BLaER1 (cell line): Measurements from ENCODE around the gene ING3.

Source experiments
- H3K27ac ChIP-seq: shearing (Covaris generic); formaldehyde crosslinking; 2 replicates; pipeline ENCODE4 v1.8.1; 2022
- H3K27me3 ChIP-seq: shearing (Covaris generic); formaldehyde crosslinking; 2 replicates; pipeline ENCODE4 v1.8.1; 2022
- H3K36me3 ChIP-seq: shearing (Covaris generic); formaldehyde crosslinking; 2 replicates; pipeline ENCODE4 v1.8.1; 2022
- H3K4me1 ChIP-seq: shearing (Covaris generic); formaldehyde crosslinking; 2 replicates; pipeline ENCODE4 v1.8.1; 2022
- H3K4me2 ChIP-seq: shearing (Covaris generic); formaldehyde crosslinking; 2 replicates; pipeline ENCODE4 v1.8.1; 2022
- H3K4me3 ChIP-seq: shearing (Covaris generic); formaldehyde crosslinking; 2 replicates; pipeline ENCODE4 v1.8.1; 2022
- H3K9ac ChIP-seq: shearing (Covaris generic); formaldehyde crosslinking; 2 replicates; pipeline ENCODE4 v1.8.1; 2022
- H3K9me3 ChIP-seq: shearing (Covaris generic); formaldehyde crosslinking; 2 replicates; pipeline ENCODE4 v1.8.1; 2022
- H4K20me1 ChIP-seq: shearing (Covaris generic); formaldehyde crosslinking; 2 replicates; pipeline ENCODE4 v1.8.1; 2022
- Cebpa-rat ChIP-seq: shearing (Covaris generic); IDR thresholded peaks from 2 replicates; pipeline ENCODE4 v1.8.1; 2022

Gene ING3

DNA sequence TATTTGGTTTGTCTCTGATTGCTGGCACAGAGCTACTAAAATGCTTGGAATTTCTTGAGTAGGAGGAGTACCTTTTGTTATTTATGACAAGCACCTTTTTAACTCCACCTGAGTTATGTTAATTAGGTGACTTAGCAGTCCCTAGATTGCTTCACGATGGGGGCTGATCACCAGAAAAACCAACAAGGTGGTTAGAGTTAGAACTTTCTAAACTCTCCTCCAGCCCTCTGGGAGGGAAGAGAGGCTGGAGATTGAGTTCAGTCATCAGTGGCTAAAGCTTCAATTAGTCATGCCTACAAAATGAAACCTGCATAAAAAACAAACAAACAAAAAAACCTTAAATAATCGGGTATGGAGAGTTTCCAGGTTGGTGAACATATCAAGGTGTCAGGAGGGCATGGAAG, 23.6 kb upstream of the ING3 start:
- Histone ChIP-seq H3K9me3 (no peaks in the 10 kb centered on the region), H3K4me1 (no peaks in the 10 kb centered on the region), H3K27ac (no peak overlapping the region), H3K4me2 (no peak overlapping the region), H3K36me3 (no peaks in the 10 kb centered on the region), H3K27me3 (no peaks in the 10 kb centered on the region), H3K4me3 (no peak overlapping the region), H4K20me1 (no peaks in the 10 kb centered on the region), H3K9ac (no peak overlapping the region)
- no peak for TF ChIP-seq Cebpa-rat

DNA sequence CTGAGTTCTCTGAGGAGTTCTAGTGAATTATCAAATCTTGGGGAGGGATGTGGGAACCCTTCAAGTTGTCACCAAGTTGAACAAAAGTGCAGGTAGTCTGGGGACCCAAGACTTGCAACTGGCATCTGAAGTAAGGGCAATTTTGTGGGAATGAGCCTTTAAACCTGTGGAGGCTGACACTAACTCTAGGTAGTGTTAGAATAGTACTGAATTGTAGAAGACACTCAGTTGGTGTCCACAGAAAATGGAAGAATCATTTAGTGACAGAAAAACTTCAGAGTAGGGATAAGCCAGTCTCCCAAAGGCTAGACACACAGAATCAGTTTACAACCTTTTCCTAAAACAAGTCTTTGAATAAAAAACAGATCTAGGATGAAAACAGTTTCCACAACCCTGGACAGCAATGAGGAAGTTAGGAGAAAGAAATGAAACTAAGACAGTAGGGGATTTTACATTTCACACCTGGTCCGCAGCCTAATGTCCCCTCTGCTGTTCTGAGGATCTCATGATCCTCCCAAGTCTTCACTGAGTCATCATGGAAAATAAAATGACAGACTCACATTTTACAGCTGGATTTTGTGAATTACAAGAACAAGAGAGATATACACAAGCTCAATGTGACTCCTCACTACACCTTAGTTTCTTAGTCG, 23.0 kb upstream of the ING3 start:
- no peaks in the 10 kb centered on the region for H3K9me3 ChIP-seq
- H3K27ac ChIP-seq: no peak overlapping the region
- TF ChIP-seq Cebpa-rat: no peak
- H3K9ac ChIP-seq: no peak overlapping the region
- H3K4me3 ChIP-seq: no peak overlapping the region
- H4K20me1 ChIP-seq: no peaks in the 10 kb centered on the region
- H3K27me3 ChIP-seq: no peaks in the 10 kb centered on the region
- no peak overlapping the region for H3K4me2 ChIP-seq
- H3K36me3 ChIP-seq: no peaks in the 10 kb centered on the region
- no peaks in the 10 kb centered on the region for H3K4me1 ChIP-seq

DNA sequence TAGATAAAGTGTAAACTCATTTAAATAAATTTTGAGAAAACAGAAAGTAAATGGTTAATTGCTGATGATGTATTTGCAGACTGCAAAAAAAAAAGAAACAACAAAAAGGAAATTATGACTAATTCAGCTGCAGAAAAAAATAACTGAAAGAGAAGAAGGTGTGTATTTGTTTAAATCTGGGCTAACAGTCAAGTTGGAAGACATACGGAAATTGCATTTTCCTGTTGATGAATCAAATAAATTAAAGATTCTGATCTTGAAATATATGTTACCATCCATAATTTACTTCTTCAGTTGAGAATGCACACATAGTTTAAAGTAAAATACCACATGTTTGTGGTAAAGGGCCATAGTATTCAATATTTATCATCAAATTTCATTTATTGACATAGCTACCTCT, 19.3 kb upstream of the ING3 start:
- Histone ChIP-seq H3K4me3 (no peak overlapping the region), H3K27me3 (no peaks in the 10 kb centered on the region), H3K9me3 (no peaks in the 10 kb centered on the region), H4K20me1 (no peaks in the 10 kb centered on the region), H3K4me2 (no peak overlapping the region), H3K36me3 (no peaks in the 10 kb centered on the region), H3K4me1 (no peaks in the 10 kb centered on the region), H3K9ac (no peak overlapping the region), H3K27ac (no peak overlapping the region)
- no peak for TF ChIP-seq Cebpa-rat

GRCh38 chr7:120933475-120933874, 17.1 kb upstream of the ING3 start:
- Histone ChIP-seq H3K4me1 (no peaks in the 10 kb centered on the region), H3K27me3 (no peaks in the 10 kb centered on the region), H3K27ac (no peak overlapping the region), H4K20me1 (no peaks in the 10 kb centered on the region), H3K4me3 (no peak overlapping the region), H3K4me2 (no peak overlapping the region), H3K9me3 (no peaks in the 10 kb centered on the region), H3K9ac (no peak overlapping the region), H3K36me3 (no peaks in the 10 kb centered on the region)
- no peak for TF ChIP-seq Cebpa-rat

DNA sequence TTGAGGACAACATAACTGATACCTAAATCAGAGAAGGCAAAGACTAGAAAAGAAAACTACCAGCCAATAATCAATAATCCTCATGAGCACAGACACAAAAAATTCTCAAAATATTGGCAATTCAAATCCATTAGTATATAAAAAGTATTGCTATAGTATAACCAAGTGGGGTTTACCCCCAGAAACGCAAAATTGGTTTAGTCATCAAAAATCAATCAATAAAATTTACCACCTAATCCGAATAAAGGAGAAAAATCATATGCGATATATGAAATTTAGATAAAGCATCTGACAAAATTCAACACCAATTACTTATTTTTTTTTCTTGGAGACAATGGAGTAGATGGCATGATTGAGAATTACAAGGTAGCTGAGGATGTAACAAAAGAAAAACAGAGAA, 11.2 kb upstream of the ING3 start:
- TF ChIP-seq Cebpa-rat: no peak
- Histone ChIP-seq H3K9me3 (no peaks in the 10 kb centered on the region), H3K27ac (no peak overlapping the region), H3K27me3 (no peaks in the 10 kb centered on the region), H3K4me1 (no peaks in the 10 kb centered on the region), H3K9ac (no peak overlapping the region), H3K4me3 (no peak overlapping the region), H3K36me3 (no peaks in the 10 kb centered on the region), H4K20me1 (no peaks in the 10 kb centered on the region), H3K4me2 (no peak overlapping the region)

DNA sequence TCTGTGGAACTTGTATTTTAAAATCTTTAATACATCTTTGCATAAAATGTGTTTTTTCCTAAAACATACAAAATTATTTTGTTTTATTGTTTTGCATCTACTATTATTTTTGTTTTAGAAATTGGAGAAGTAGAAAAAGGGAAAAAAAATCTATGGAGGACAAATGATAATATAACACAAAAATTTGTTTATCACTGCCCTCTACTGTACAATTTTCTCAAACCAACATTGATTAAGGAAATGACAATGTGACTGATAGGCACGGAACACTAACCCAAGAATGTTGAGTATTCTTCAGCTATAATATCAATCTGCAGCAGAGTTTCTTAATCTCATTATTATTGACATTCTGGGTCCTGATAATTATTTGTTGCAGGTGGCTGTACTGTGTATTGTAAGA, 9.5 kb upstream of the ING3 start:
- Histone ChIP-seq H3K27ac (no peak overlapping the region), H3K4me3 (no peak overlapping the region), H3K36me3 (no peaks in the 10 kb centered on the region), H3K27me3 (no peaks in the 10 kb centered on the region), H3K4me1 (no peaks in the 10 kb centered on the region), H3K9ac (no peak overlapping the region), H4K20me1 (no peaks in the 10 kb centered on the region), H3K4me2 (no peak overlapping the region), H3K9me3 (no peaks in the 10 kb centered on the region)
- no peak for TF ChIP-seq Cebpa-rat

DNA sequence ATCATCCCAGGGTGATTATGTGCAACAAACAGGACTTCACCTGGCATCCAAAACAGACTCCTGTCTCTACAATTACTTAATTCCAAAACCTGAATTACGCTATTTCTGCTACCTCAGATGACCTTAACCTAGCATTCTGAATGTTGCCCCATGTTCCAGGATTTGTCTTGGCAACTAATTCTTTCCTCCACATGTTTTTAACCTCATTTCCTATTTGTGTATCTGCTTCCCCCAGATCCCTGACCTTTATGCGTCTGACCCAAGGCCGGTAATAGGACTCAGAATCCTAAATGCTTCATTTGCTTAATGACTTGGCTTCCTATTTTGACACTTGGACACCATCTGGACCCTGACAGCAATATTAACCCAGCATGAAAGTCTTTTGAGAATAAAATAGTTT, 8.7 kb upstream of the ING3 start:
- H3K4me1 ChIP-seq: no peaks in the 10 kb centered on the region
- no peaks in the 10 kb centered on the region for H3K27me3 ChIP-seq
- no peak overlapping the region for H3K27ac ChIP-seq
- no peak overlapping the region for H3K4me2 ChIP-seq
- H3K9ac ChIP-seq: no peak overlapping the region
- no peak for TF ChIP-seq Cebpa-rat
- H3K9me3 ChIP-seq: no peaks in the 10 kb centered on the region
- no peaks in the 10 kb centered on the region for H4K20me1 ChIP-seq
- H3K4me3 ChIP-seq: no peak overlapping the region
- no peaks in the 10 kb centered on the region for H3K36me3 ChIP-seq

DNA sequence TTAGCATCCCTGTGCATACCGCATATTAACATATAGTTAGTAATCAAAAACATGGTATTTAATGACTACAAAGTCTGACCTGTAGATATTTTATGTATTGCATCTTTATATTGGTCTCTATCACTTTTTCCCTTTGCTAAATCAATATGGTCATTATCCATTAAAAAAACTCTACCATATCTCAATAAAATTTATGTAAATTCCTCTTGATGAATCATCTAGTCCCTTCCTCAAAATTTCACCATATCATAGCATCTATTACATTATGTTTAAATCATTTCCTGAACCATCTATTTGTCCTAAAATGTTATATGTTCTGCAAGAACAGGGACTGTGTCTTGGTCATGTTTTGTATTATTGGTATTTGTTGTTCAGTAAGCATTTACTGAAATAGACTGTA, 7.7 kb upstream of the ING3 start:
- H3K4me2 ChIP-seq: no peak overlapping the region
- H4K20me1 ChIP-seq: no peaks in the 10 kb centered on the region
- TF ChIP-seq Cebpa-rat: no peak
- no peaks in the 10 kb centered on the region for H3K27me3 ChIP-seq
- H3K36me3 ChIP-seq: no peaks in the 10 kb centered on the region
- H3K4me3 ChIP-seq: no peak overlapping the region
- no peak overlapping the region for H3K27ac ChIP-seq
- no peaks in the 10 kb centered on the region for H3K4me1 ChIP-seq
- H3K9ac ChIP-seq: no peak overlapping the region
- H3K9me3 ChIP-seq: no peaks in the 10 kb centered on the region

DNA sequence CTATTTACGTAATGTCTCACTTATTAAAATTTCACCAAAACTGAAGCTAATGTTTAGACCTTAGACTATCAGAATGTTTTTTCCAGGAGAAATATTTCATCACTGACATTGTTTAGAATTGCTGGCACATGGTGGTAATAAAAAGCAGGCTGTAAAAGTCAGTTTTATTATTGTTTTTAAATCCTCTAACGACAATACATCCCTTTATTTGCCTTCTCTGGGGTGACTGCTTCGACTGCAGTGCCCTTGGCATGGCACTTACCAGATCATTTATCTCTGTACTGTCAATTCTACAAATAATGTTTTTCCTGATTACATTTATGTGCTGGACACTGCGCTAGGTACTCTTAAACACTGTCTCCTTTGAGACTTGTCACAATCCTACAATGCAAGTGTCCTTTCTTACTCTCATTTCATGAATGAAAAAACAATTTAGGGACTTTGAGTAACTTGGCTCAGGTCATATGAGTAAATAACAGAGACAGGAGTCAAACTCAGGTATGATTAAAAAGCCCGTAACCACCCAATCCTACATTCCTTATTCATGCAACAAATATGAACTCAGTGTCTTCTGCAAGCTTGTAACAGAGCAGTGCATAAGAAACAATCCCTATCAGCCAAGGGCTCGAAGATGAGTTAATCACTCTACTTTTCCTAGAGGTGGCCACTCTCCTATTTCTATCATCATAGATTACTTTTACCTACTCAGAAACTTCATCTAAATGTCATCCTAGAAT, 5.6 kb upstream of the ING3 start:
- Histone ChIP-seq H3K27me3 (no peaks in the 10 kb centered on the region), H3K4me1 (peaks cover 9% of the 10 kb centered on the region), H3K27ac (no peak overlapping the region), H3K9me3 (no peaks in the 10 kb centered on the region), H3K4me3 (no peak overlapping the region), H3K36me3 (no peaks in the 10 kb centered on the region), H4K20me1 (no peaks in the 10 kb centered on the region), H3K4me2 (no peak overlapping the region), H3K9ac (no peak overlapping the region)
- no peak for TF ChIP-seq Cebpa-rat

DNA sequence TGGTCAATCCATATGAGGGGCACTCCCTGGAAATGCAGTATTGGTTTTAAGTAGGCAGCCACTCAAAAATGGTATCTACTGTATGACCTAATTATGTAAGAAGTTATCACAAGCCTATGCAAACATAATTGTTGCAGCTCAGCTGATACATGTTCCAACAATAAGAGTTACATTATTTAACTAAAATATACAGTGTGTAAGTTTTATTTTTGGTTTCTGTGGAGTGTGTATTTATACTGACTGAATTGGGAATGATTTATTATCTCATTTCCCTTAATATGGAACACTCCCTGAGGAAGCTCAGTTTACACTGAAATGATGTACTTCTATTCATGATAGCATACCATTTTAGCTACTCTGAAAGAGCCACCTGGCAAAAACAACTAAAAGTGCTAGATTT, 2.6 kb upstream of the ING3 start:
- TF ChIP-seq Cebpa-rat: no peak
- Histone ChIP-seq H4K20me1 (peaks cover 18% of the 10 kb centered on the region), H3K9ac (no peak overlapping the region), H3K4me2 (no peak overlapping the region), H3K36me3 (no peaks in the 10 kb centered on the region), H3K27ac (no peak overlapping the region), H3K4me1 (peaks cover 25% of the 10 kb centered on the region), H3K4me3 (no peak overlapping the region), H3K27me3 (no peaks in the 10 kb centered on the region), H3K9me3 (no peaks in the 10 kb centered on the region)
